ENCODE results near the gene DMXL2. TPM values are rescaled to one million over a fixed set of nuclear protein-coding genes. Genes with fewer than 3 reads are reported as not detected.

DMXL2 gene
- total RNA-seq, 1 experiment from 2014 or later, result 13.8 TPM

GRCh38 chr15:51405693-51406523 is 216.7 kb downstream of the DMXL2 start:
- CTCF ChIA-PET, result no interaction called here
- Mint-ChIP-seq H3K36me3 (ENCODE audit: insufficient read depth, unreplicated experiment) (no peaks in the 10 kb centered on the region), H3K27ac (ENCODE audit: unreplicated experiment) (no peak overlapping the region), H3K9me3 (ENCODE audit: low read depth, unreplicated experiment) (no peaks in the 10 kb centered on the region), H3K4me1 (ENCODE audit: low read depth, unreplicated experiment) (no peaks in the 10 kb centered on the region), H3K4me3 (ENCODE audit: low read depth, unreplicated experiment) (no peak overlapping the region), H3K27me3 (ENCODE audit: unreplicated experiment) (peaks cover 84% of the 10 kb centered on the region)
- BruUV-seq (replicated peaks), result no TSS peak
- TF ChIP-seq CTCF (IDR thresholded peaks at IDR 0.05; ENCODE audit: unreplicated experiment), result no peak
- DNase-seq, result no peak
- intact Hi-C loops (cut with micrococcal nuclease; ENCODE audit: unreplicated experiment), result no loop called here

GRCh38 chr15:51403946-51404695 is 218.4 kb downstream of the DMXL2 start:
- Mint-ChIP-seq H3K27me3 (ENCODE audit: unreplicated experiment) (peaks cover 84% of the 10 kb centered on the region), H3K4me3 (ENCODE audit: low read depth, unreplicated experiment) (no peak overlapping the region), H3K36me3 (ENCODE audit: insufficient read depth, unreplicated experiment) (no peaks in the 10 kb centered on the region), H3K4me1 (ENCODE audit: low read depth, unreplicated experiment) (no peaks in the 10 kb centered on the region), H3K9me3 (ENCODE audit: low read depth, unreplicated experiment) (no peaks in the 10 kb centered on the region), H3K27ac (ENCODE audit: unreplicated experiment) (no peak overlapping the region)
- TF ChIP-seq CTCF (IDR thresholded peaks at IDR 0.05; ENCODE audit: unreplicated experiment), result no peak
- CTCF ChIA-PET, result interaction anchor here (2.5 kb wide), 1 partner anchor 241 kb away, joined by 12 read pairs; no protein-coding TSS in a partner anchor
- DNase-seq, result no peak
- no TSS peak for BruUV-seq (replicated peaks)
- intact Hi-C loops (cut with micrococcal nuclease; ENCODE audit: unreplicated experiment), result loop anchor here (1.0 to 5.0 kb wide), 3 partner anchors 43 to 241 kb away; no protein-coding TSS in a partner anchor

GRCh38 chr15:51403072-51403878 is 219.3 kb downstream of the DMXL2 start:
- CTCF ChIA-PET, result interaction anchor here (0.6 to 2.5 kb wide), 2 partner anchors 240 to 774 kb away, joined by 3 to 12 read pairs; no protein-coding TSS in a partner anchor
- TF ChIP-seq CTCF (IDR thresholded peaks at IDR 0.05; ENCODE audit: unreplicated experiment), result no peak
- Mint-ChIP-seq H3K4me3 (ENCODE audit: low read depth, unreplicated experiment) (no peak overlapping the region), H3K4me1 (ENCODE audit: low read depth, unreplicated experiment) (no peaks in the 10 kb centered on the region), H3K9me3 (ENCODE audit: low read depth, unreplicated experiment) (no peaks in the 10 kb centered on the region), H3K27me3 (ENCODE audit: unreplicated experiment) (peaks cover 88% of the 10 kb centered on the region), H3K27ac (ENCODE audit: unreplicated experiment) (no peak overlapping the region), H3K36me3 (ENCODE audit: insufficient read depth, unreplicated experiment) (no peaks in the 10 kb centered on the region)
- DNase-seq, result peak; percentile 37
- intact Hi-C loops (cut with micrococcal nuclease; ENCODE audit: unreplicated experiment), result loop anchor here (1.0 to 5.0 kb wide), 3 partner anchors 44 to 240 kb away; no protein-coding TSS in a partner anchor
- BruUV-seq (replicated peaks), result no TSS peak

All from Calu3 (cell line).